HepG2 (cell line): Measurements from ENCODE around the gene NPIPB6. TPM values are rescaled to one million over a fixed set of nuclear protein-coding genes. Genes with fewer than 3 reads are reported as not detected.

Experiments used
- DDIT3 ChIP-seq: sonication (generic); formaldehyde crosslinking; IDR thresholded peaks from 2 replicates; pipeline ENCODE4 v1.4.0; 2020; ENCODE audit warnings: mild to moderate bottlenecking, missing genetic modification reagents
- ETV5 ChIP-seq: IDR thresholded peaks from 2 replicates; pipeline ENCODE4 v1.6.1; 2018; ENCODE audit warnings: missing biosample characterization, missing genetic modification reagents, inconsistent platforms, borderline replicate concordance
- FOXA1 ChIP-seq, 2 experiments: fragments of 450-650 bp in 1 of 2; sonication (generic) in 1 of 2; formaldehyde crosslinking in 1 of 2; IDR thresholded peaks; 2 replicates each; pipeline versions ENCODE4 v1.4.0 to v1.6.1; 2016 to 2020; ENCODE audit warnings: missing genetic modification reagents in 1 of 2
- FOXA3 ChIP-seq: IDR thresholded peaks from 2 replicates; pipeline ENCODE4 v1.6.1; 2016; ENCODE audit warnings: missing genetic modification reagents, missing compliant biosample characterization
- HDAC6 ChIP-seq: fragments of 200-600 bp; sonication (generic); IDR thresholded peaks from 2 replicates; pipeline ENCODE4 v1.7.0; 2017; ENCODE audit warnings: mild to moderate bottlenecking, antibody characterized with exemption, low read length, low read depth
- HOXA9 ChIP-seq: sonication (generic); formaldehyde crosslinking; IDR thresholded peaks from 2 replicates; pipeline ENCODE4 v1.8.1; 2022; ENCODE audit warnings: missing genetic modification reagents, mild to moderate bottlenecking, moderate library complexity, borderline replicate concordance
- MXI1 ChIP-seq: IDR thresholded peaks from 3 replicates; pipeline ENCODE4 v1.6.1; 2012; ENCODE audit warnings: low read depth, low read length, inconsistent platforms, borderline replicate concordance
- NFIC ChIP-seq: IDR thresholded peaks from 2 replicates; pipeline ENCODE4 v1.6.1; 2012; ENCODE audit warnings: mild to moderate bottlenecking, low read length, inconsistent platforms
- PRPF4 ChIP-seq: fragments of 200-400 bp; formaldehyde crosslinking; IDR thresholded peaks from 2 replicates; pipeline ENCODE4 v1.6.1; 2016; ENCODE audit warnings: low read length, low read depth; ENCODE audit not compliant: poor library complexity, severe bottlenecking
- RXRA ChIP-seq: sonication (generic); formaldehyde crosslinking; IDR thresholded peaks from 2 replicates; pipeline ENCODE4 v1.5.1; 2020; ENCODE audit warnings: missing genetic modification reagents
- SNRNP70 ChIP-seq: fragments of 200-400 bp; formaldehyde crosslinking; IDR thresholded peaks from 2 replicates; pipeline ENCODE4 v1.6.1; 2017; ENCODE audit warnings: mild to moderate bottlenecking, low read depth, low read length, moderate library complexity
- TBX2 ChIP-seq: sonication (generic); formaldehyde crosslinking; IDR thresholded peaks from 2 replicates; pipeline ENCODE4 v1.5.0; 2020; ENCODE audit warnings: missing genetic modification reagents, mild to moderate bottlenecking, borderline replicate concordance
- UBTF ChIP-seq: sonication (generic); formaldehyde crosslinking; IDR thresholded peaks from 2 replicates; pipeline ENCODE4 v1.4.0; 2020; ENCODE audit warnings: mild to moderate bottlenecking, missing genetic modification reagents
- ZFAT ChIP-seq: sonication (generic); formaldehyde crosslinking; conservative IDR thresholded peaks from 2 replicates; pipeline ENCODE4 v1.8.1; 2023; ENCODE audit warnings: missing genetic modification reagents, inconsistent platforms
- ZNF20 ChIP-seq: sonication (generic); formaldehyde crosslinking; IDR thresholded peaks from 2 replicates; pipeline ENCODE4 v1.4.0; 2020; ENCODE audit warnings: mild to moderate bottlenecking, moderate library complexity, missing genetic modification reagents
- ZNF256 ChIP-seq: sonication (generic); formaldehyde crosslinking; conservative IDR thresholded peaks from 2 replicates; pipeline ENCODE4 v1.4.0; 2020; ENCODE audit warnings: missing genetic modification reagents
- ZNF674 ChIP-seq: sonication (generic); formaldehyde crosslinking; IDR thresholded peaks from 2 replicates; pipeline ENCODE4 v1.5.0; 2020; ENCODE audit warnings: low read depth, mild to moderate bottlenecking, missing genetic modification reagents
- ZNF678 ChIP-seq: sonication (generic); formaldehyde crosslinking; IDR thresholded peaks from 2 replicates; pipeline ENCODE4 v1.4.0; 2020; ENCODE audit warnings: mild to moderate bottlenecking, missing genetic modification reagents
- ZNF720 ChIP-seq: sonication (generic); formaldehyde crosslinking; IDR thresholded peaks from 2 replicates; pipeline ENCODE4 v1.4.0; 2020; ENCODE audit warnings: missing genetic modification reagents
- ZSCAN21 ChIP-seq: sonication (generic); formaldehyde crosslinking; IDR thresholded peaks from 2 replicates; pipeline ENCODE4 v1.8.0; 2022; ENCODE audit warnings: mild to moderate bottlenecking, missing genetic modification reagents, moderate library complexity, borderline replicate concordance
- ZSCAN5A ChIP-seq: sonication (generic); formaldehyde crosslinking; IDR thresholded peaks from 2 replicates; pipeline ENCODE4 v1.8.0; 2022; ENCODE audit warnings: mild to moderate bottlenecking, missing genetic modification reagents, borderline replicate concordance
- polyA plus RNA-seq, 8 experiments: library from polyadenylated mRNA; depleted of rRNA in 3 of 8; stranded (reverse) in 7 of 8; unstranded in 1 of 8; fragments of >200 nt; fragmentation: Illumina TruSeq in 4 of 8; extraction: Trizol in 4 of 8; gene quantifications; 2 replicates each; pipeline versions ENCODE4 v1.2.1 to v1.2.3, GENCODE V29; 2011 to 2016; ENCODE audit warnings: low read depth in 4 of 8, missing spikeins in 1 of 8, mixed read lengths in 1 of 8; ENCODE audit not compliant: insufficient read depth in 1 of 8
- total RNA-seq, 5 experiments: library from RNA; depleted of rRNA; stranded (reverse); fragments of >200 nt; fragmentation: Illumina TruSeq; extraction: Trizol; gene quantifications; 2 replicates each; pipeline ENCODE4 v1.2.3, GENCODE V29; 2016; ENCODE audit warnings: low read depth in 1 of 5
- TF ChIP-seq, protein P1 (sequence below): fragments of 450-650 bp; IDR thresholded peaks from 2 replicates; pipeline ENCODE4 v1.6.1; 2016
- TF ChIP-seq, protein P2 (sequence below): IDR thresholded peaks from 2 replicates; pipeline ENCODE4 v1.6.1; 2016
- TF ChIP-seq, protein P3 (sequence below): IDR thresholded peaks from 2 replicates; pipeline ENCODE4 v1.6.1; 2012; ENCODE audit warnings: inconsistent platforms

Gene NPIPB6
- total and polyA plus RNA-seq, 2 of the 13 experiments (the other 11 are each of a cell fraction or from before 2014, with no cell fraction given) = 0.25 TPM; not detected in 1

DNA sequence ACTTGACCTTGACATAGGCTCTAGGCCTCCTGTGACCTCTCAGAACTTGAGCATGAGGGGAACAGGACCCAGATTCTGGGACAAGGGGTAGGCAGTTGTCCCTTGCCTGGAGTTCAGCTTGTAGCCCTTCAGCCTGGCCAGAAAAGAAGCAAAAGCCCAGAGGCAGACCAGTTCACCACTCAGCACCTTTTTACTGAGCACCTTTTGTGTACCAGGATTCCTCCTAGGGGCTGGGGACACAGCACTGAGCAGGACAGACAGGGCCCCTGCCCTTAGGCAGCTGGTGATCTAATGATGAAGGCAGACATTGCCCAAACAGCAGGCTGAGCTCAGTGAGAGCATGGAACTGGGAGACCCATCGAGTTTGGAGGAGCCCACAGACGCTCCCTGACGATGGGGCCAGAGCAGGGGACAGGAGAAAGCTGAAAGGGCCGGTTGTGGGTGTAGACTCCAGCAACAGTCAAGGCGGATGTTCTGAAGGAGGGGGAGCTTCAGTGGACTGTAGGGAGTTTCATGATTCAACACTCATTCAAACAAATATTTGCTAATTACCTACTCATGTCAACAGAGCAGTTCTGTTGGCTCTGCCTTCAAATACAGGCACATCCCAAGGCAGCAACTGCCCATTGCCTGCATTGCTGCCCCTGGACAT, 38.9 kb downstream of the NPIPB6 start (continued):
- TF ChIP-seq PRPF4 (no peak), ZNF256 (CRISPR knock-in tag) (no peak), MXI1 (peak; percentile 39; the same call in 1 of the 3 replicates), ZSCAN5A (no peak), ZNF674 (CRISPR knock-in tag) (no peak), ZNF720 (no peak), DDIT3 (no peak), ZSCAN21 (CRISPR knock-in tag) (no peak), SNRNP70 (no peak), FOXA3 (CRISPR knock-in tag) (peak; percentile 95), TBX2 (no peak), HDAC6 (no peak), ZNF678 (CRISPR knock-in tag) (no peak), HOXA9 (CRISPR knock-in tag) (no peak), RXRA (CRISPR knock-in tag) (peak; percentile 38; the same call in 1 of the 2 replicates), ZNF20 (CRISPR knock-in tag) (no peak), FOXA1 (IDR thresholded peaks at IDR 0.05) (peak; percentile 82), FOXA1 (CRISPR knock-in tag; IDR thresholded peaks at IDR 0.05) (peak; percentile 90), NFIC (no peak), UBTF (CRISPR knock-in tag) (no peak; the same call in 1 of the 2 replicates), ZFAT (no peak), ETV5 (CRISPR knock-in tag) (peak; percentile 73; the same call in 1 of the 2 replicates)
- TF ChIP-seq, protein P1, sequence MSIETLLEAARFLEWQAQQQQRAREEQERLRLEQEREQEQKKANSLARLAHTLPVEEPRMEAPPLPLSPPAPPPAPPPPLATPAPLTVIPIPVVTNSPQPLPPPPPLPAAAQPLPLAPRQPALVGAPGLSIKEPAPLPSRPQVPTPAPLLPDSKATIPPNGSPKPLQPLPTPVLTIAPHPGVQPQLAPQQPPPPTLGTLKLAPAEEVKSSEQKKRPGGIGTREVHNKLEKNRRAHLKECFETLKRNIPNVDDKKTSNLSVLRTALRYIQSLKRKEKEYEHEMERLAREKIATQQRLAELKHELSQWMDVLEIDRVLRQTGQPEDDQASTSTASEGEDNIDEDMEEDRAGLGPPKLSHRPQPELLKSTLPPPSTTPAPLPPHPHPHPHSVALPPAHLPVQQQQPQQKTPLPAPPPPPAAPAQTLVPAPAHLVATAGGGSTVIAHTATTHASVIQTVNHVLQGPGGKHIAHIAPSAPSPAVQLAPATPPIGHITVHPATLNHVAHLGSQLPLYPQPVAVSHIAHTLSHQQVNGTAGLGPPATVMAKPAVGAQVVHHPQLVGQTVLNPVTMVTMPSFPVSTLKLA = no peak
- TF ChIP-seq, protein P2, sequence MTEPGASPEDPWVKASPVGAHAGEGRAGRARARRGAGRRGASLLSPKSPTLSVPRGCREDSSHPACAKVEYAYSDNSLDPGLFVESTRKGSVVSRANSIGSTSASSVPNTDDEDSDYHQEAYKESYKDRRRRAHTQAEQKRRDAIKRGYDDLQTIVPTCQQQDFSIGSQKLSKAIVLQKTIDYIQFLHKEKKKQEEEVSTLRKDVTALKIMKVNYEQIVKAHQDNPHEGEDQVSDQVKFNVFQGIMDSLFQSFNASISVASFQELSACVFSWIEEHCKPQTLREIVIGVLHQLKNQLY = no peak
- TF ChIP-seq, protein P3, sequence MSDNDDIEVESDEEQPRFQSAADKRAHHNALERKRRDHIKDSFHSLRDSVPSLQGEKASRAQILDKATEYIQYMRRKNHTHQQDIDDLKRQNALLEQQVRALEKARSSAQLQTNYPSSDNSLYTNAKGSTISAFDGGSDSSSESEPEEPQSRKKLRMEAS = no peak; the same call in 1 of the 2 replicates
